Fibroblast of lung (primary cell): Measurements from ENCODE around the gene MSH3. TPM values are rescaled to one million over a fixed set of nuclear protein-coding genes. Genes with fewer than 3 reads are reported as not detected.

ENCODE experiments used
- DNase-seq, 2 donors: peaks; one replicate each; pipeline versions ENCODE4 v3.0.0 to v3.0.0-alpha.2; 2010; ENCODE audit warnings: low read depth in 2 of 2
- H2AFZ ChIP-seq: 2 replicates; pipeline ENCODE4 v1.5.1; 2012; ENCODE audit warnings: low read length, control low read depth, inconsistent platforms
- H3K27ac ChIP-seq: 2 replicates; pipeline ENCODE4 v1.5.1; 2011; ENCODE audit warnings: low read length, control low read depth; ENCODE audit not compliant: insufficient read depth
- H3K27me3 ChIP-seq: 2 replicates; pipeline ENCODE4 v1.5.1; 2011; ENCODE audit warnings: mild to moderate bottlenecking, low read length; ENCODE audit not compliant: control insufficient read depth, insufficient read depth
- H3K36me3 ChIP-seq: 2 replicates; pipeline ENCODE4 v1.5.1; 2011; ENCODE audit warnings: low read length; ENCODE audit not compliant: control insufficient read depth, insufficient read depth
- H3K4me1 ChIP-seq: 2 replicates; pipeline ENCODE4 v1.5.1; 2011; ENCODE audit warnings: low read length; ENCODE audit not compliant: control insufficient read depth, insufficient read depth; ENCODE audit errors: extremely low read depth
- H3K4me2 ChIP-seq: 2 replicates; pipeline ENCODE4 v1.5.1; 2011; ENCODE audit warnings: low read length, control low read depth; ENCODE audit not compliant: insufficient read depth; ENCODE audit errors: extremely low read depth
- H3K4me3 ChIP-seq, 4 experiments: fragments of 200-600 bp in 1 of 4; sonication (generic) in 1 of 4; replicated peaks in 1 of 4; 2 replicates each; pipeline ENCODE4 v1.5.1; 2011 to 2016; ENCODE audit warnings: low read length in 4 of 4, low read depth in 3 of 4, mild to moderate bottlenecking in 3 of 4, control low read depth in 2 of 4, inconsistent platforms in 1 of 4, mixed read lengths in 1 of 4; ENCODE audit not compliant: insufficient read depth in 1 of 4; ENCODE audit errors: control extremely low read depth in 1 of 4
- H3K79me2 ChIP-seq: 2 replicates; pipeline ENCODE4 v1.5.1; 2012; ENCODE audit warnings: mild to moderate bottlenecking, low read length, inconsistent platforms; ENCODE audit not compliant: control insufficient read depth, insufficient read depth
- H3K9ac ChIP-seq: 2 replicates; pipeline ENCODE4 v1.5.1; 2011; ENCODE audit warnings: mild to moderate bottlenecking, low read length, control low read depth; ENCODE audit not compliant: insufficient read depth
- H3K9me3 ChIP-seq: 2 replicates; pipeline ENCODE4 v1.5.1; 2012; ENCODE audit warnings: low read depth, low read length; ENCODE audit not compliant: control insufficient read depth, insufficient read depth
- H4K20me1 ChIP-seq: 2 replicates; pipeline ENCODE4 v1.5.1; 2011; ENCODE audit warnings: low read length; ENCODE audit not compliant: control insufficient read depth, insufficient read depth; ENCODE audit errors: extremely low read depth
- CTCF ChIP-seq, 2 donors: IDR thresholded peaks in 1 of 2; conservative IDR thresholded peaks in 1 of 2; 1 replicate in 1 of 2; 2 replicates in 1 of 2; pipeline ENCODE4 v1.5.1; 2011 to 2012; ENCODE audit warnings: low read length in 2 of 2, control low read depth in 1 of 2, inconsistent platforms in 1 of 2, low read depth in 1 of 2, mild to moderate bottlenecking in 1 of 2
- EZH2 ChIP-seq: IDR thresholded peaks from 2 replicates; pipeline ENCODE4 v1.5.1; 2012; ENCODE audit warnings: low read length, control low read depth, mild to moderate bottlenecking; ENCODE audit errors: missing control alignments
- polyA plus RNA-seq, 2 donors: library from polyadenylated mRNA; depleted of rRNA in 1 of 2; stranded (reverse) in 1 of 2; unstranded in 1 of 2; fragments of >200 nt; gene quantifications; 2 replicates each; pipeline ENCODE4 v1.2.1, GENCODE V29; 2011 to 2012; ENCODE audit warnings: missing spikeins in 1 of 2
- total RNA-seq: library from RNA; depleted of rRNA; stranded (reverse); fragments of >200 nt; gene quantifications from 2 replicates; pipeline ENCODE4 v1.2.1, GENCODE V29; 2014

Gene MSH3
- total and polyA plus RNA-seq, 2 donors (not counting 1 experiment from before 2014, with no cell fraction given): 9.1 to 14.4 TPM

DNA sequence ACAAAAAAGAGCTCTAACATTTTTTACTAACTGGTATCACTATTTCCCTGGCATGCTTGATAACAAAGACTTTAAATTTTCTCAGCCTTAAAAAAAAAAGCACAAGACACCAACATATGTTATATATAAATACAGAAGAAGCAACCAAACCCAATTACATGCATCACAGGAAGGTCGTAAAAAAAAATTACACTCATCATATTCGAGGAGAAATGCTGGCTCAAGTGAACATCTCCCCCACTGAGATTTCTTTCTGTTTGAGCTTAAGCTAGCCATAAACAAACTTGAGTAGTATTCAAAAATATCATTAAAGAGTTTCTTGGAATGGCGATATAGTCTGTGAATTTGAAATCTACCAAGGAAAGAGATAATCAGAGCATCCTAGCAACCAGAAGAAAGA lies 7.5 kb upstream of the MSH3 start:
- Histone ChIP-seq H3K27me3 (no peaks in the 10 kb centered on the region), H3K27ac (no peak overlapping the region), H3K4me3 (no peak overlapping the region), H2AFZ (no peak overlapping the region), H3K9me3 (no peaks in the 10 kb centered on the region), H4K20me1 (no peaks in the 10 kb centered on the region), H3K36me3 (peaks cover 3% of the 10 kb centered on the region), H3K9ac (no peak overlapping the region), H3K4me1 (no peaks in the 10 kb centered on the region), H3K4me2 (no peak overlapping the region), H3K79me2 (no peaks in the 10 kb centered on the region)
- DNase-seq: no peak
- TF ChIP-seq CTCF (conservative IDR thresholded peaks at IDR 0.05 in 1 of 2, IDR thresholded peaks at IDR 0.05 in 1 of 2; ENCODE audit: low read depth in 1 of 2, low read length in 2 of 2) (no peak), EZH2 (no peak)

DNA sequence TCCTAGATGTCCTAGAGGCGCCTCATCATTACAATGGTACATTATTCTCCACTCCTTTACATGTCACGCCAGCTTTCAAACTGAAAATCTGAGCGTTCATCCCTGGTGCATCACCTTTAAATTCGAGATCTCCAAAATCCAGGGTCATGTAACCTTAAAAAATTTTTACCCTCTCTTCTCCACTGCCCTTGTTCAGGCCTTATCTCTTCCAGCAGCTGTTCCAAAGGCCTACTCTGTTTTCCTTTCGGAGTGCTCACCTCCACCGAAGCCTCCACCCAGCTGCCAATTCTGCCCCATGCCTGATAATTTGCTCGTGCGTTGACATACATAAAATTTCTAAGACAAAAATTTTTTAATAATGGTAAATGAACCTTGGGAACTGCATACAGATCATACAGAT lies 950 bp upstream of the MSH3 start:
- no peak for DNase-seq
- Histone ChIP-seq H3K27ac (no peak overlapping the region), H2AFZ (no peak overlapping the region), H3K79me2 (peaks cover 12% of the 10 kb centered on the region), H3K4me1 (no peaks in the 10 kb centered on the region), H3K27me3 (no peaks in the 10 kb centered on the region), H3K9me3 (no peaks in the 10 kb centered on the region), H4K20me1 (no peaks in the 10 kb centered on the region), H3K4me3 (peak overlapping the region; percentile 58 to 89 (median 80)), H3K4me2 (peak overlapping the region; percentile 88), H3K9ac (no peak overlapping the region), H3K36me3 (no peaks in the 10 kb centered on the region)
- TF ChIP-seq EZH2: no peak
- no peak for TF ChIP-seq CTCF (conservative IDR thresholded peaks at IDR 0.05 in 1 of 2, IDR thresholded peaks at IDR 0.05 in 1 of 2; ENCODE audit: low read depth in 1 of 2, low read length in 2 of 2)

- peak overlapping the region; percentile 88 for H3K4me2 ChIP-seq
- H3K9me3 ChIP-seq: no peaks in the 10 kb centered on the region
- peaks cover 12% of the 10 kb centered on the region for H3K79me2 ChIP-seq
- peak overlapping the region; percentile 58 to 89 (median 80) for H3K4me3 ChIP-seq
- H2AFZ ChIP-seq: no peak overlapping the region
- TF ChIP-seq EZH2 (no peak), CTCF (conservative IDR thresholded peaks at IDR 0.05 in 1 of 2, IDR thresholded peaks at IDR 0.05 in 1 of 2; ENCODE audit: low read depth in 1 of 2, low read length in 2 of 2) (no peak)
- H4K20me1 ChIP-seq: no peaks in the 10 kb centered on the region
- H3K27ac ChIP-seq: peak overlapping the region; percentile 75
- no peak for DNase-seq
- H3K4me1 ChIP-seq: no peaks in the 10 kb centered on the region
- H3K27me3 ChIP-seq: no peaks in the 10 kb centered on the region
- peak overlapping the region; percentile 67 for H3K9ac ChIP-seq
- H3K36me3 ChIP-seq: no peaks in the 10 kb centered on the region
These were observed 430 bp upstream of the MSH3 start for GRCh38 chr5:80654054-80654390.
